HG03060 (cell line): ENCODE results near the gene EMC7.

ENCODE experiments used
- ATAC-seq: cut with Tn5 transposase; IDR thresholded peaks from one replicate; pipeline ENCODE4 v1.9.1; 2021; ENCODE audit warnings: low read depth, moderate number of reproducible peaks; ENCODE audit not compliant: unreplicated experiment

Gene EMC7

DNA sequence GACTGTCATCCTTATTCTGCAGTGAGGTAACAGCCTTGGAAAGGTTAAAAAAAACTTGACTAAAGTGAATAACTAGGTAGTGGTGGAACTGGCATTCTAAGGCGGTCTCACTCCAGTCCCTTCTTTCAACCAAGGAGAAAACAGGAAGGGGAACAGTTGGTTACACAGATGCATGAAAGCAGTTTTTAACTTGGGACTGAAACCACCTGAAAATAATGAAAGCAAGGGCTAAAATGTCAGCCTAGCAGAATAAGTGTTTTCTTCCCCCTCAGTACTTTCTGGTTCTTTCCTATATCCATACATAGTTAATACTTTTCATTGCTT lies 61.9 kb downstream of the EMC7 start:
- no peak for ATAC-seq

DNA sequence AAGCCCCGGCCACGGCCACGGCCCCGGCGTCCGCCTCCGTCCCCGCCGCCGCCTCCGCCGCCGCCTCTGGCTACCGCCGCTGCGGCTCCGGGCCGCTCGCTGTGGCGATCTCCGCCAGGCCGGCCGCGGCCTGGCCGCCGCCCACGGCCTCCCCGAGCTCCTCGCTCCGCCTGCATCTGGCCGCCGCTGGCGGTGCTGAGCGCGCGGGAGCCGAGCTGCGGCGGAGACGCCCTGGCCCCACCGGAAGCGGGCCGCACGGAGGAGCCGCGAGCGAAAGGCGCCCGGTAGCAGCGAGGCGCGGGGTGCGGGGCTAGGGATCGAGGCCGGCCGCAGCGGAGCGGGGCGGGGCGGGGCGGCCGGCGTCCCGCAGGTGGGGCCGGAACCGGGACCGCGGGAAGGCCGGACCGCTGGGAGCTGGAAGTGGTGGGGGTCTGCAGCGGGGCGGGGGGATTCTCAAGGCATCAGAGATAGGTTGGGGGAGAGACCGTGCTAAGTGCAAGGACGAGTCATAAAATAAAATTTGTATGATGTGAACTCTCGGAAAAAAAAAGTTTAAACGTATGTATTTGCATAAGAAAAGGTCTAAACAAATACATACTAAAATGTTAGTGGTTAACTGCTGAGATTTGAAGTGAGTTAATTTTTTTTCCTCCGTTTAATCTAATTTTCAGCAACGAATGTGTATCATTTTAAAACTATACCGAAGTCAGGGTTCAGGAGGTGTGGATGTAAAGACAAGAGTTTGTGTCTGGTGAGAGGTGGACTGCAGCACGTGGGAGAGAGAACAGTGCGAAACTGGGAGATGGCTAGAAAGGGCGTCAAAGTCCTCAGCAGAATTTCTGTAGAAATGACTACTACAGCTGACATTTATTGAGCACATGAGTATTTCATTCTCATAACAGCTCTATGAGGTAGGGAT lies 62.5 kb downstream of the EMC7 start, which contains the start of gene AVEN:
Gene AVEN (minus strand): TSS at position 334 of the 919 bp plus-strand sequence. CDS start 158 bp downstream, at position 176.
- no peak for ATAC-seq

DNA sequence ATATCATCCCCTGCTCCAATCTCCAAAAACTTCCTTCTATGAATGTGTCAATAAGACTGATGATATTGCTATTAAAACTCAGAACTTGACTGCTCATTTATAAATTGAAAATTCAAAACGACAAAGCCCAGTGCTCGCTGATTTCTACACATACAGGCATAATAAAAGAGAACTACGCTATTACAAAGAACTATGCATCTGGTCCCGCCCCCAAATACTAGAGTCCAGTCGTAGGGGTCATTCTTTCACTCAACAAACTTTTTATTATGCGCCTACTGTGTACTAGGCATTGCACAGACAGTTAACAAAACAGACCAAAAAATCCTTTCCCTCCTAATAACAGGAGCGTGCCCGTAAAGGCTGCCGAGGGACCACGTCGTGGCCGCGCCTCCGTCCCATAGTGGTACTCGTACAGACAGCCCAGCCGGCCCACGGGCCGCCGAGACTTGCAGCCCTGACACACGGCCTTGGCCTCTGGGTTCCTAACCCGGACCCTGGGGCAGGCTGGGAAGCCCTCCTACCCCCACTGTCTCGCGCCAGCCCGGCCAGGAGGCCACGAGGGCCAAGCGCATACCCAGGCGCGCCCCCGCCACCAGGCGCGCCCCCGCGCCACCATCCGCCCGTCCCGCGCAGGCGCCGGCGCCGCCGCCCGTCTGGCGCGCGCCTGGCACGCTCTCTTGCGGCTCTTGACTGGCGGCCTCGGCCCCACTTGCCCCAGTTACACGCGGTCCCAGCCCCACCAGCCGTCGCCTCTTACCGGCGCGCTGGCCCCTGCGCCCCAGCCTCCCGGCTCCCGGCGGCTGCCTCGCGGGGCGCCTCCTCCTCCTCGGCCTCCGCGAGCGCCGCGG lies 63.4 kb downstream of the EMC7 start:
- ATAC-seq: peak; percentile 35
